A549 (cell line): ENCODE results near the gene TCHH.

Experiments used
- BHLHE40 ChIP-seq: IDR thresholded peaks from 2 replicates; pipeline ENCODE4 v1.6.1; 2012; ENCODE audit warnings: low read depth, low read length, inconsistent platforms
- CTCF ChIP-seq: fragments of >200 bp; sonication (Bioruptor Twin); formaldehyde crosslinking; IDR thresholded peaks from 3 replicates; pipeline ENCODE4 v1.5.1; 2016
- E2F6 ChIP-seq: IDR thresholded peaks from 2 replicates; pipeline ENCODE4 v1.6.1; 2012; ENCODE audit warnings: low read depth, borderline replicate concordance
- EHMT2 ChIP-seq: fragments of 200-600 bp; sonication (generic); IDR thresholded peaks from 2 replicates; pipeline ENCODE4 v1.6.1; 2016; ENCODE audit warnings: antibody characterized with exemption, low read depth, mild to moderate bottlenecking, moderate library complexity
- GATA3 ChIP-seq: IDR thresholded peaks from 2 replicates; pipeline ENCODE4 v1.6.1; 2012; ENCODE audit warnings: borderline replicate concordance
- HMGXB4 ChIP-seq: fragments of 250-450 bp; sonication (Bioruptor Pico); IDR thresholded peaks from 2 replicates; pipeline ENCODE4 v1.5.0; 2021; ENCODE audit warnings: mild to moderate bottlenecking, moderate library complexity, borderline replicate concordance
- HOXB13 ChIP-seq: fragments of 250-450 bp; sonication (Bioruptor Pico); IDR thresholded peaks from 2 replicates; pipeline ENCODE4 v1.5.0; 2020; ENCODE audit warnings: low read depth, mild to moderate bottlenecking, moderate library complexity
- MAFK ChIP-seq: fragments of 450-650 bp; IDR thresholded peaks from 2 replicates; pipeline ENCODE4 v1.6.1; 2014; ENCODE audit not compliant: partially characterized antibody
- POLR2A ChIP-seq: IDR thresholded peaks from 2 replicates; pipeline ENCODE4 v1.6.1; 2012; ENCODE audit warnings: mild to moderate bottlenecking, low read length
- POLR2AphosphoS2 ChIP-seq: conservative IDR thresholded peaks from 2 replicates; pipeline ENCODE4 v1.6.1; 2012; ENCODE audit warnings: low read length, improper control_type of control experiment, inconsistent platforms
- RAD21 ChIP-seq, 2 experiments: fragments of >200 bp in 1 of 2; sonication (Bioruptor Twin) in 1 of 2; formaldehyde crosslinking in 1 of 2; IDR thresholded peaks in 1 of 2; conservative IDR thresholded peaks in 1 of 2; 2 replicates in 1 of 2; 3 replicates in 1 of 2; pipeline ENCODE4 v1.6.1; 2012 to 2018; ENCODE audit warnings: inconsistent platforms in 1 of 2
- USF2 ChIP-seq: fragments of 450-650 bp; IDR thresholded peaks from 2 replicates; pipeline ENCODE4 v1.6.1; 2014; ENCODE audit warnings: antibody characterized with exemption

GRCh38 chr1:152112885-152113432 lies 2.3 kb downstream of the TCHH start:
- TF ChIP-seq CTCF (no peak), POLR2AphosphoS2 (no peak), HMGXB4 (CRISPR knock-in tag) (no peak), HOXB13 (no peak), EHMT2 (no peak), POLR2A (no peak), E2F6 (no peak), GATA3 (no peak), MAFK (no peak), USF2 (no peak), BHLHE40 (no peak), RAD21 (conservative IDR thresholded peaks at IDR 0.05 in 1 of 2, IDR thresholded peaks at IDR 0.05 in 1 of 2) (no peak)
